Measurements from ENCODE around the gene VOPP1. TPM values are rescaled to one million over a fixed set of nuclear protein-coding genes. Genes with fewer than 3 reads are reported as not detected.

Gene VOPP1
- total RNA-seq, 2 experiments from 2014 or later: 32.6 to 34.7 TPM

- ATAC-seq (no peak), DNase-seq (no peak)
- H3K9me3 Mint-ChIP-seq: no peaks in the 10 kb centered on the region
- peak overlapping the region; percentile 91 for H3K27ac Mint-ChIP-seq
- peaks cover 9% of the 10 kb centered on the region for H3K36me3 Mint-ChIP-seq (ENCODE audit: low read depth)
- intact Hi-C loops (cut with micrococcal nuclease): loop anchor here (5.0 kb wide), 1 partner anchor 201 kb away; the partner anchor contains the start of gene LANCL2
- no peak overlapping the region for H3K4me3 Mint-ChIP-seq
- no peaks in the 10 kb centered on the region for H3K27me3 Mint-ChIP-seq
- ChIA-PET POLR2A (interaction anchor here (0.6 to 11.2 kb wide), 4 partner anchors 10 to 132 kb away, joined by 3 to 163 read pairs (median 6); no protein-coding TSS in a partner anchor), CTCF (interaction anchor here (1.4 to 2.6 kb wide), 3 partner anchors 10 to 35 kb away, joined by 3 to 10 read pairs (median 6); no protein-coding TSS in a partner anchor)
- peaks cover 77% of the 10 kb centered on the region for H3K4me1 Mint-ChIP-seq (ENCODE audit: low read depth)
- TF ChIP-seq, protein P1, sequence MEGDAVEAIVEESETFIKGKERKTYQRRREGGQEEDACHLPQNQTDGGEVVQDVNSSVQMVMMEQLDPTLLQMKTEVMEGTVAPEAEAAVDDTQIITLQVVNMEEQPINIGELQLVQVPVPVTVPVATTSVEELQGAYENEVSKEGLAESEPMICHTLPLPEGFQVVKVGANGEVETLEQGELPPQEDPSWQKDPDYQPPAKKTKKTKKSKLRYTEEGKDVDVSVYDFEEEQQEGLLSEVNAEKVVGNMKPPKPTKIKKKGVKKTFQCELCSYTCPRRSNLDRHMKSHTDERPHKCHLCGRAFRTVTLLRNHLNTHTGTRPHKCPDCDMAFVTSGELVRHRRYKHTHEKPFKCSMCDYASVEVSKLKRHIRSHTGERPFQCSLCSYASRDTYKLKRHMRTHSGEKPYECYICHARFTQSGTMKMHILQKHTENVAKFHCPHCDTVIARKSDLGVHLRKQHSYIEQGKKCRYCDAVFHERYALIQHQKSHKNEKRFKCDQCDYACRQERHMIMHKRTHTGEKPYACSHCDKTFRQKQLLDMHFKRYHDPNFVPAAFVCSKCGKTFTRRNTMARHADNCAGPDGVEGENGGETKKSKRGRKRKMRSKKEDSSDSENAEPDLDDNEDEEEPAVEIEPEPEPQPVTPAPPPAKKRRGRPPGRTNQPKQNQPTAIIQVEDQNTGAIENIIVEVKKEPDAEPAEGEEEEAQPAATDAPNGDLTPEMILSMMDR (IDR thresholded peaks at IDR 0.05): no peak
Measured at GRCh38 chr7:55568613-55569268, 3.6 kb downstream of the VOPP1 start.

- Mint-ChIP-seq H3K4me1 (ENCODE audit: low read depth) (peaks cover 71% of the 10 kb centered on the region), H3K9me3 (no peaks in the 10 kb centered on the region), H3K27me3 (no peaks in the 10 kb centered on the region), H3K4me3 (peak overlapping the region; percentile 7), H3K36me3 (ENCODE audit: low read depth) (peaks cover 9% of the 10 kb centered on the region), H3K27ac (peak overlapping the region; percentile 50)
- intact Hi-C loops (cut with micrococcal nuclease): loop anchor here (5.0 kb wide), 1 partner anchor 200 kb away; the partner anchor contains the start of gene LANCL2
- DNase-seq: peak; percentile 41
- ChIA-PET CTCF (interaction anchor here (1.0 kb wide), 1 partner anchor 33 kb away, joined by 4 read pairs; no protein-coding TSS in a partner anchor), POLR2A (interaction anchor here (0.7 to 11.2 kb wide), 5 partner anchors 12 to 202 kb away, joined by 3 to 163 read pairs (median 6); no protein-coding TSS in a partner anchor)
- no peak for ATAC-seq
- TF ChIP-seq, protein P1 (IDR thresholded peaks at IDR 0.05): no peak
Measured at GRCh38 chr7:55567571-55567970, 4.7 kb downstream of the VOPP1 start.

DNA sequence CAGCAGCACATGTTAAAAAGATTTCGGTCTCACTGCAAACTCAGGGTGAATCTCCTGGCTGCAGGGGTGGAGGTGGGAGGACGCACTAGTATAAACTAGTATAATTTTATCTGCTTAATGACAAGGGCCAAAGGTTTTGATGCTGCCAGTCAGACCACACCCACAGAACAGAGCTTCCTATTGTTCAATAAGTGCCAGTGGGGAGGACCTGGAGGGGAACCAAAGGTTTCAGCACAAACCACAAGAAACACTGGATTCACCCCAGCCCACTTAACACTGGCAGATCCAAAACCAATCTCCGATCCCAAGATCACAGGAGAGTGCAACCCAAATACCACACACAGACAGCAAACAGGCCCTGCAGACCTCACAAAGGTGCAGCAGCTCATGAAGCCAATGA lies 6.6 kb downstream of the VOPP1 start:
- Mint-ChIP-seq H3K27ac (peak overlapping the region; percentile 36), H3K4me1 (ENCODE audit: low read depth) (peaks cover 86% of the 10 kb centered on the region), H3K4me3 (peak overlapping the region; percentile 4), H3K9me3 (no peaks in the 10 kb centered on the region), H3K27me3 (no peaks in the 10 kb centered on the region), H3K36me3 (ENCODE audit: low read depth) (peaks cover 16% of the 10 kb centered on the region)
- DNase-seq: peak; percentile 28
- POLR2A ChIA-PET: interaction anchor here (11.2 kb wide), 1 partner anchor 32 kb away, joined by 163 read pairs; no protein-coding TSS in a partner anchor
- ATAC-seq: no peak
- intact Hi-C loops (cut with micrococcal nuclease): loop anchor here (5.0 kb wide), 1 partner anchor 198 kb away; the partner anchor contains the start of gene LANCL2
- CTCF ChIA-PET: interaction anchor here (3.3 kb wide), 1 partner anchor 31 kb away, joined by 10 read pairs; no protein-coding TSS in a partner anchor
- TF ChIP-seq, protein P1 (IDR thresholded peaks at IDR 0.05): no peak

DNA sequence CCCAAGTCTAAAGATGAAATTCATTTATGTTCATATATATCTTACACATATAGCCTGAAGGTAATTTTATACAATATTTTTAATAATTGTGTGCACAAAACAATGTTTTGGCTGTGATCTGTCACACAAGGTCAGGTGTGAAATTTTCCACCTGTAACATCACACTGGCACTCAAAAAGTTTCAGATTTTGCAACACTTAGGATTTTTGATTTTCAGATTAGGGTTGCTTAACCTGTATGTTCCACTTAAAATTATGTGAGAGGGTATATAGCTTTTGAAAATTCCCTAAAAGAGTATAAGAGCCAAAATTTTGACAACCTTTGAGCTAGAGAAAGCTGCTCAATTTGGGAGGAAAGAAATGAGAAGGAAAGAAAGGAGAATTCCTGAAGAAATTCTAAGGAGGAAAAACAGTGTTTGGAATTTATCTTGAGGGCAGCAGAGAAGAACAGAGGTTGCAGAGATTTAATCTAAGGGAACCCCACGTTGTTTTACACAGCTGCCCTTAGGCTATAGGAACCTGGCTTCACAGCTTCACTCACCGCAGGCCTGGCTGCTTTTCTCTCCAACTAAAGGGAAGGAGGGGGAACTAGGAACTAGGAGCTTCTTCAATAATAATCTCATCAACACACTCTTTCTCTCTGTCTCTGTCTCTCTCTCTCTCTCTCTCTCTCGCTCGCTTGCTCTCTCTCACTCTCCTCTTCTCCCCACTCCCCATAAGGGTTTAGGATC lies 8.5 kb downstream of the VOPP1 start:
- ATAC-seq (no peak), DNase-seq (no peak)
- Mint-ChIP-seq H3K27ac (no peak overlapping the region), H3K4me3 (no peak overlapping the region), H3K36me3 (ENCODE audit: low read depth) (peaks cover 18% of the 10 kb centered on the region), H3K27me3 (no peaks in the 10 kb centered on the region), H3K4me1 (ENCODE audit: low read depth) (peaks cover 84% of the 10 kb centered on the region), H3K9me3 (no peaks in the 10 kb centered on the region)
- intact Hi-C loops (cut with micrococcal nuclease): no loop called here
- CTCF ChIA-PET: interaction anchor here (1.3 to 3.3 kb wide), 2 partner anchors 29 to 34 kb away, joined by 3 to 10 read pairs; no protein-coding TSS in a partner anchor
- TF ChIP-seq, protein P1 (IDR thresholded peaks at IDR 0.05): no peak
- POLR2A ChIA-PET: interaction anchor here (0.6 to 1.0 kb wide), 2 partner anchors 9 to 428 kb away, joined by 3 read pairs; no protein-coding TSS in a partner anchor
